ENCODE measurements around the gene FAM83G.

FAM83G gene

DNA sequence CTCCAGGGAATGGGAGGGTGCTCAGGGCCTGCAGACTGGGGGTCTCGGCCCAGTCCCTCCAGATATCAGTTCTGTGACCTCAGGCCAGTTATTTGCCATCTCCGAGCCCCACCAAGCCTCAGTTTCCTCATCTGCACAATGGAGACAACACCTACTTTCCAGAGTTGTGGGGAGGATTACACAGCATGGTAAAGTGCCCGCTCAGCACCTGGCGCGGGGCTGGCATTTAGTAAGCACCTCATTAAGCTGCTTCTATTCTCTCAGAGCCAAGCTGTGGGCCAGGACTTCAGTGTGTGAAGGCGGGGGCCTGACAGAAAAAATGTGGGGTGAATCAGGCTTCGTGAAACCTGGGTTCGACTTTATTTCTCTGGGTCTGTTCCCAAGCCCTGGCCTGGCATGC, 5.2 kb downstream of the FAM83G start:
- no peak overlapping the region for H3K27ac ChIP-seq
- no peak for DNase-seq (ENCODE audit: low spot score)
- no peak overlapping the region for H3K4me3 ChIP-seq
- TF ChIP-seq, protein P1, sequence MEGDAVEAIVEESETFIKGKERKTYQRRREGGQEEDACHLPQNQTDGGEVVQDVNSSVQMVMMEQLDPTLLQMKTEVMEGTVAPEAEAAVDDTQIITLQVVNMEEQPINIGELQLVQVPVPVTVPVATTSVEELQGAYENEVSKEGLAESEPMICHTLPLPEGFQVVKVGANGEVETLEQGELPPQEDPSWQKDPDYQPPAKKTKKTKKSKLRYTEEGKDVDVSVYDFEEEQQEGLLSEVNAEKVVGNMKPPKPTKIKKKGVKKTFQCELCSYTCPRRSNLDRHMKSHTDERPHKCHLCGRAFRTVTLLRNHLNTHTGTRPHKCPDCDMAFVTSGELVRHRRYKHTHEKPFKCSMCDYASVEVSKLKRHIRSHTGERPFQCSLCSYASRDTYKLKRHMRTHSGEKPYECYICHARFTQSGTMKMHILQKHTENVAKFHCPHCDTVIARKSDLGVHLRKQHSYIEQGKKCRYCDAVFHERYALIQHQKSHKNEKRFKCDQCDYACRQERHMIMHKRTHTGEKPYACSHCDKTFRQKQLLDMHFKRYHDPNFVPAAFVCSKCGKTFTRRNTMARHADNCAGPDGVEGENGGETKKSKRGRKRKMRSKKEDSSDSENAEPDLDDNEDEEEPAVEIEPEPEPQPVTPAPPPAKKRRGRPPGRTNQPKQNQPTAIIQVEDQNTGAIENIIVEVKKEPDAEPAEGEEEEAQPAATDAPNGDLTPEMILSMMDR (IDR thresholded peaks at IDR 0.05) = no peak

- TF ChIP-seq, protein P1 (IDR thresholded peaks at IDR 0.05) = no peak
- no peak for DNase-seq (ENCODE audit: low spot score)
- H3K27ac ChIP-seq = no peak overlapping the region
- no peak overlapping the region for H3K4me3 ChIP-seq
These were observed 6.8 kb downstream of the FAM83G start for GRCh38 chr17:18997650-18998196.

GRCh38 chr17:18996458-18996857, 8.1 kb downstream of the FAM83G start:
- DNase-seq (ENCODE audit: low spot score) = no peak
- H3K27ac ChIP-seq = no peak overlapping the region
- TF ChIP-seq, protein P1 (IDR thresholded peaks at IDR 0.05) = no peak
- H3K4me3 ChIP-seq = no peak overlapping the region

GRCh38 chr17:18995220-18995619, 9.3 kb downstream of the FAM83G start:
- Histone ChIP-seq H3K4me3 (no peak overlapping the region), H3K27ac (no peak overlapping the region)
- TF ChIP-seq, protein P1 (IDR thresholded peaks at IDR 0.05) = no peak
- DNase-seq (ENCODE audit: low spot score) = no peak

DNA sequence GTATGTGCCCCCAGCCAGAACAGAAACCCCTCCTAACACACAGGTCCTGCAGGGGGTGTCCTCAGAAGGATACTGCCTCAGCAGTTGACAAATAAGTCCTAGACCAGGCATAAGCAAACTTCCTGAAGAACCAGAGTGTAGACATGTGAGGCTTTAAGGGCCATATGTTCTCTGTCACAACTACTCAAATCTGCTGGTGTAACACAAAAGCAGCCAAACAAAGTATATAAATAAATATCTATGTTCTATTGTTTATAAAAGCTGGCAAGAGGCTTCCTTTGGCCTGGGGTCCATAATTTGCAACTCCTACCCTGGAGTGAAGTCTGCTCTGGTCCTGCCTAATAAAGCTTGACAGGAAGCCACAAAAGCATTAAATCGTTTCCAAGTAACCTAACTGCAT, 9.9 kb downstream of the FAM83G start:
- TF ChIP-seq, protein P1 (IDR thresholded peaks at IDR 0.05) = no peak
- H3K4me3 ChIP-seq = no peak overlapping the region
- no peak overlapping the region for H3K27ac ChIP-seq
- no peak for DNase-seq (ENCODE audit: low spot score)

DNA sequence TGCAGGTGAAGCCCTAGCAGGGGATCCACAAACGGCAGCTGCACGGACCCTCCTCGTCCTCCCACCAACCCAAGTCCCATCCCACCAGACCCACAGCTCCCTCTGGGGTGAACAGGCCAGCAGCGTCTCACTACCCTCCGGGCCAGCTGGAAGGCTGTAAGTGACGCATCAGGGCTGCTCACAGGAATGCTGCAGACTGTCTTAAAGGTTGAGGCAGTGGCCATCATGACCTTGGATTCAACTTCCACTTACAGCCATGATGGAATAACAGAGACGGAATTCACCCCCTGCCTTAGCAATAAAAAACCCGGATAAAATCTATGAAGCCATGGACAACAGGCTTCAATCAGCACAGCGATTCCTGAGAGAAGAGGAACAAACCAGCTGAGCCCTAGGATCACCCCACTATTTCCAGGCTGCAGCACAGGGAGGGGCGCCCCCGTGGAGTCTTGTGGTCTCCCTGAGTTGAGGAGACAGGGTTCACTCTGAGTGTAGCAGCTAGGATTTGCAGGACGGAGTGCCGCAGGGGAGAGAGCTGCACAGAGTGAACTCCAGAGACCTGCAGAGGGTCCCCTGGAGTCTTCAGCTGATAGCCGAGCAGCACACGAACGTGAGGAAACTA, 10.5 kb downstream of the FAM83G start:
- Histone ChIP-seq H3K27ac (no peak overlapping the region), H3K4me3 (no peak overlapping the region)
- no peak for DNase-seq (ENCODE audit: low spot score)
- TF ChIP-seq, protein P1 (IDR thresholded peaks at IDR 0.05) = no peak

- Histone ChIP-seq H3K27ac (no peak overlapping the region), H3K4me3 (no peak overlapping the region)
- no peak for DNase-seq (ENCODE audit: low spot score)
- TF ChIP-seq, protein P1 (IDR thresholded peaks at IDR 0.05) = no peak
These were observed 12.0 kb downstream of the FAM83G start for GRCh38 chr17:18992454-18993130.
